GM12878 (cell line): ENCODE measurements around the gene TNFAIP8L2. TPM values are rescaled to one million over a fixed set of nuclear protein-coding genes. Genes with fewer than 3 reads are reported as not detected.
A peak's percentile ranks its signal among the peaks of the same experiment; 100 is the strongest.

Experiments
- ATAC-seq: fragments of 200-7000 bp; cut with Tn5 transposase; 3 replicates; pipeline ENCODE4 v1.9.1; 2020; ENCODE audit warnings: mild to moderate bottlenecking, moderate library complexity
- BruUV-seq: library from RNA; stranded (reverse); fragments of 400-500 nt; replicated peaks from 2 replicates; lab custom pipeline; 2021; lab: Mats Ljungman, UMichigan
- CTCF ChIA-PET: fragments of 300-600 bp; sonication (Branson Sonifier 250); formaldehyde crosslinking; extraction: SDS; loops from one replicate; lab custom pipeline; 2021; ENCODE audit warnings: inconsistent platforms; lab: Yijun Ruan, JAX
- POLR2A ChIA-PET: fragments of 350-600 bp; formaldehyde crosslinking; extraction: SDS; loops from one replicate; lab custom pipeline; 2021; ENCODE audit warnings: inconsistent platforms; lab: Charles Lee
- RAD21 ChIA-PET: fragments of 300-600 bp; sonication (Branson Sonifier 250); formaldehyde crosslinking; loops from one replicate; lab custom pipeline; 2023; ENCODE audit warnings: antibody characterized with exemption; ENCODE audit not compliant: unreplicated experiment; lab: Charles Lee
- SMC1A ChIA-PET: fragments of 300-600 bp; sonication (Branson Sonifier 250); formaldehyde crosslinking; loops from one replicate; lab custom pipeline; 2023; ENCODE audit not compliant: unreplicated experiment, uncharacterized antibody; lab: Charles Lee
- DNase-seq: peaks from one replicate; pipeline ENCODE4 v3.0.0-alpha.2; 2011; ENCODE audit warnings: low read depth, low spot score
- FAIRE-seq: peaks from 3 replicates; lab custom pipeline; 2011; peaks lifted over from hg19 to GRCh38; lab: Jason Lieb, UNC
- H2AFZ ChIP-seq: 2 replicates; pipeline ENCODE4 v1.6.0; 2011; ENCODE audit warnings: low read depth, low read length, control low read depth; ENCODE audit not compliant: control insufficient read depth
- H3K27ac ChIP-seq: 2 replicates; pipeline ENCODE4 v1.5.1; 2011; ENCODE audit warnings: control low read depth; ENCODE audit not compliant: control insufficient read depth, insufficient read depth
- H3K27me3 ChIP-seq, 2 experiments: replicated peaks in 1 of 2; 2 replicates each; pipeline versions ENCODE4 v1.6.0 to v1.6.1; 2011; ENCODE audit warnings: low read length in 1 of 2; ENCODE audit not compliant: control insufficient read depth in 2 of 2, insufficient read depth in 2 of 2
- H3K36me3 ChIP-seq, 2 experiments: 2 replicates each; pipeline ENCODE4 v1.5.1; 2011; ENCODE audit warnings: low read length in 1 of 2; ENCODE audit not compliant: control insufficient read depth in 2 of 2, insufficient read depth in 2 of 2
- H3K4me1 ChIP-seq: 2 replicates; pipeline ENCODE4 v1.6.1; 2011; ENCODE audit warnings: mild to moderate bottlenecking, low read length, moderate library complexity, mixed read lengths; ENCODE audit not compliant: control insufficient read depth, insufficient read depth
- H3K4me2 ChIP-seq: 2 replicates; pipeline ENCODE4 v1.6.0; 2011; ENCODE audit warnings: control low read depth; ENCODE audit not compliant: control insufficient read depth, insufficient read depth
- H3K4me3 ChIP-seq: fragments of 200-600 bp; sonication (generic); 2 replicates; pipeline ENCODE4 v1.5.1; 2016
- H3K79me2 ChIP-seq: 2 replicates; pipeline ENCODE4 v1.6.0; 2011; ENCODE audit warnings: low read length; ENCODE audit not compliant: control insufficient read depth, insufficient read depth
- H3K9ac ChIP-seq: 2 replicates; pipeline ENCODE4 v1.8.0; 2011; ENCODE audit warnings: low read length, control low read depth, mixed read lengths; ENCODE audit not compliant: control insufficient read depth, insufficient read depth
- H3K9me3 ChIP-seq: replicated peaks from 3 replicates; pipeline ENCODE4 v1.5.1; 2011; ENCODE audit warnings: mild to moderate bottlenecking, low read length; ENCODE audit not compliant: control insufficient read depth, insufficient read depth
- H4K20me1 ChIP-seq: 2 replicates; pipeline ENCODE4 v1.6.0; 2011; ENCODE audit not compliant: control insufficient read depth, insufficient read depth
- BMI1 ChIP-seq: fragments of 450-650 bp; IDR thresholded peaks from 2 replicates; pipeline ENCODE4 v1.6.1; 2016; ENCODE audit warnings: mild to moderate bottlenecking, moderate library complexity, borderline replicate concordance
- EED ChIP-seq: sonication (generic); IDR thresholded peaks from 2 replicates; pipeline ENCODE4 v1.6.1; 2016; ENCODE audit warnings: antibody characterized with exemption, low read depth
- GATAD2B ChIP-seq: fragments of 450-650 bp; conservative IDR thresholded peaks from 2 replicates; pipeline ENCODE4 v1.6.1; 2017; ENCODE audit warnings: low read depth, mild to moderate bottlenecking, moderate library complexity
- IKZF1 ChIP-seq: fragments of 450-650 bp; conservative IDR thresholded peaks from 2 replicates; pipeline ENCODE4 v1.6.1; 2017; ENCODE audit warnings: antibody characterized with exemption, mild to moderate bottlenecking
- IKZF2 ChIP-seq, 2 experiments: fragments of 450-650 bp; IDR thresholded peaks; 2 replicates each; pipeline ENCODE4 v1.6.1; 2017; ENCODE audit warnings: mild to moderate bottlenecking in 2 of 2, moderate library complexity in 2 of 2
- KAT2A ChIP-seq: conservative IDR thresholded peaks from 2 replicates; pipeline ENCODE4 v1.6.1; 2011; ENCODE audit warnings: low read depth, low read length; ENCODE audit not compliant: control insufficient read depth
- MEF2B ChIP-seq: fragments of 450-650 bp; IDR thresholded peaks from 2 replicates; pipeline ENCODE4 v1.6.1; 2018; ENCODE audit warnings: mild to moderate bottlenecking, moderate library complexity; ENCODE audit not compliant: partially characterized antibody, poor library complexity, severe bottlenecking
- RELB ChIP-seq: fragments of 450-650 bp; IDR thresholded peaks from 2 replicates; pipeline ENCODE4 v1.6.1; 2017; ENCODE audit warnings: low read depth, mild to moderate bottlenecking, moderate library complexity
- SPI1 ChIP-seq: IDR thresholded peaks from 2 replicates; pipeline ENCODE4 v1.6.1; 2011; ENCODE audit warnings: low read depth, mild to moderate bottlenecking, low read length, moderate library complexity, borderline replicate concordance; ENCODE audit not compliant: insufficient read depth
- ZNF24 ChIP-seq: fragments of 450-650 bp; IDR thresholded peaks from 2 replicates; pipeline ENCODE4 v1.6.1; 2017; ENCODE audit warnings: antibody characterized with exemption, mild to moderate bottlenecking
- ZZZ3 ChIP-seq: IDR thresholded peaks from 2 replicates; pipeline ENCODE4 v1.6.1; 2011; ENCODE audit warnings: low read depth; ENCODE audit not compliant: control insufficient read depth, insufficient read length
- in situ Hi-C: fragments of 300-500 bp; cut with MboI; formaldehyde crosslinking; loops from 9 replicates; pipeline ENCODE4 v1.14.3; 2018; ENCODE audit warnings: mixed read lengths
- intact Hi-C: fragments of 100-400 bp; cut with micrococcal nuclease; formaldehyde crosslinking; loops from one replicate; pipeline ENCODE4 v1.14.2; 2022; ENCODE audit not compliant: unreplicated experiment
- polyA plus RNA-seq, 11 experiments: library from polyadenylated mRNA; depleted of rRNA in 4 of 11; unstranded in 6 of 11; stranded (reverse) in 5 of 11; fragments of >200 nt; fragmentation: Nextera tagmentation in 4 of 11; fragmentation: Illumina TruSeq in 1 of 11; extraction: Ambion mirVana in 4 of 11; extraction: Trizol in 1 of 11; gene quantifications; 1 replicate in 1 of 11; 2 replicates in 10 of 11; pipeline versions ENCODE4 v1.2.1 to v1.2.3, GENCODE V29; 2011 to 2016; ENCODE audit warnings: inconsistent platforms in 2 of 11, missing spikeins in 2 of 11, low read depth in 1 of 11
- total RNA-seq, 4 experiments: library from RNA; depleted of rRNA in 3 of 4; stranded (reverse); fragments of >200 nt in 3 of 4; fragmentation: Illumina TruSeq in 1 of 4; extraction: Trizol in 1 of 4; gene quantifications; 2 replicates each; pipeline versions ENCODE4 v1.2.1 to v1.2.3, GENCODE V29; 2013 to 2021

TNFAIP8L2 gene
- total and polyA plus RNA-seq, 10 of the 15 experiments (the other 5 are each of a cell fraction or from before 2014, with no cell fraction given): 5.4 to 26.3 (median 14.2) TPM

- no peak overlapping the region for H2AFZ ChIP-seq
- peaks cover 5 to 6% of the 10 kb centered on the region in 2 experiments for H3K36me3 ChIP-seq
- H3K4me2 ChIP-seq: peak overlapping the region; percentile 31
- H3K27me3 ChIP-seq: no peaks in the 10 kb centered on the region
- no TSS peak for BruUV-seq
- no peak for TF ChIP-seq BMI1
- 0 out of 2 replicates have a peak, but pooled peaks have one; percentile 17 for TF ChIP-seq GATAD2B
- TF ChIP-seq RELB: peak; percentile 58; the same call in 1 of the 2 replicates
- TF ChIP-seq ZNF24: no peak
- peak; percentile 72 to 83 for TF ChIP-seq IKZF2 (IDR thresholded peaks at IDR 0.05)
- peak; percentile 84 for TF ChIP-seq IKZF1
- TF ChIP-seq SPI1: peak; percentile 84
- no peak for TF ChIP-seq ZZZ3
- peak; percentile 71 for TF ChIP-seq MEF2B
- TF ChIP-seq KAT2A: no peak
- TF ChIP-seq EED: peak; percentile 79
- TF ChIP-seq, all 136 proteins: peak for 7
- no peak overlapping the region for H3K4me3 ChIP-seq
- H4K20me1 ChIP-seq: no peaks in the 10 kb centered on the region
- in situ Hi-C loops (loop anchor here (5.0 kb wide), 2 partner anchors 62 to 137 kb away; no protein-coding TSS in a partner anchor), intact Hi-C loops (no loop called here)
- RAD21 ChIA-PET: interaction anchor here (0.9 to 8.7 kb wide), 4 partner anchors 8 to 134 kb away, joined by 3 to 198 read pairs (median 12); partner anchors contain the start of gene VPS72
- SMC1A ChIA-PET: interaction anchor here (0.6 to 11.1 kb wide), 2 partner anchors 60 to 132 kb away, joined by 3 to 282 read pairs; no protein-coding TSS in a partner anchor
- H3K4me1 ChIP-seq: peaks cover 32% of the 10 kb centered on the region
- peak overlapping the region; percentile 81 for H3K27ac ChIP-seq
- H3K9ac ChIP-seq: peak overlapping the region; percentile 26; the same call in 1 of the 2 replicates
- DNase-seq (no peak), ATAC-seq (no peak), FAIRE-seq (no peak)
- no peaks in the 10 kb centered on the region for H3K9me3 ChIP-seq
- POLR2A ChIA-PET: interaction anchor here (0.7 to 1.0 kb wide), 2 partner anchors 31 to 306 kb away, joined by 3 to 5 read pairs; partner anchors contain the start of gene VPS72
- H3K79me2 ChIP-seq: peaks cover 20% of the 10 kb centered on the region
- CTCF ChIA-PET: interaction anchor here (1.0 to 8.4 kb wide), 3 partner anchors 60 to 136 kb away, joined by 3 to 353 read pairs (median 3); partner anchors contain the start of gene MLLT11
These were observed 2.9 kb downstream of the TNFAIP8L2 start for GRCh38 chr1:151159373-151159772.
